EL (cell line): ENCODE measurements around the gene CABP4.

Experiments
- DNase-seq: peaks from one replicate; pipeline ENCODE4 v3.0.0-alpha.2; 2016

Gene CABP4

GRCh38 chr11:67436459-67437081 is 18.6 kb upstream of the CABP4 start:
- DNase-seq: no peak

- DNase-seq: no peak
These were observed 17.9 kb upstream of the CABP4 start, which contains the start of gene PTPRCAP for GRCh38 chr11:67437082-67437808. TSS of gene PTPRCAP (minus strand) at chr11:67437682. CDS start at chr11:67437619, 63 bp downstream.

- DNase-seq: no peak
These were observed 17.4 kb upstream of the CABP4 start for GRCh38 chr11:67437809-67438157.

- no peak for DNase-seq
These were observed 16.8 kb upstream of the CABP4 start for GRCh38 chr11:67438158-67438902.

- no peak for DNase-seq
These were observed 15.6 kb upstream of the CABP4 start for GRCh38 chr11:67439321-67440228.

GRCh38 chr11:67440229-67441097 is 14.7 kb upstream of the CABP4 start:
- DNase-seq: no peak

GRCh38 chr11:67441098-67441563 is 14.0 kb upstream of the CABP4 start:
- DNase-seq: no peak

GRCh38 chr11:67441731-67442351 is 13.3 kb upstream of the CABP4 start:
- DNase-seq: no peak

- no peak for DNase-seq
These were observed 12.4 kb upstream of the CABP4 start for GRCh38 chr11:67442504-67443404.

GRCh38 chr11:67445515-67445914 is 9.6 kb upstream of the CABP4 start:
- DNase-seq: no peak

GRCh38 chr11:67448220-67448609 is 6.9 kb upstream of the CABP4 start:
- no peak for DNase-seq

- DNase-seq: no peak
These were observed 5.9 kb upstream of the CABP4 start for GRCh38 chr11:67449116-67449844.

- no peak for DNase-seq
These were observed 4.1 kb upstream of the CABP4 start for GRCh38 chr11:67450796-67451657.

GRCh38 chr11:67451658-67451976 is 3.5 kb upstream of the CABP4 start:
- DNase-seq: no peak

- no peak for DNase-seq
These were observed 2.8 kb upstream of the CABP4 start, which contains the start of gene GPR152 for GRCh38 chr11:67452141-67452952. TSS of gene GPR152 (minus strand) at chr11:67452729. CDS start at chr11:67452724, 5 bp downstream.

GRCh38 chr11:67453816-67454732 is 1.1 kb upstream of the CABP4 start:
- DNase-seq: no peak
